Suprapubic skin (tissue), 3 donors: ENCODE measurements around the gene TOPORS.

Source experiments
- CTCF ChIP-seq, 2 donors: fragments of 200-600 bp in 1 of 2; fragments of 450-650 bp in 1 of 2; sonication (generic) in 1 of 2; IDR thresholded peaks; one replicate each; pipeline ENCODE4 v1.5.1; 2016 to 2019; ENCODE audit warnings: antibody characterized with exemption in 2 of 2, mild to moderate bottlenecking in 1 of 2, moderate library complexity in 1 of 2
- POLR2A ChIP-seq, 2 donors: fragments of 450-650 bp; IDR thresholded peaks; one replicate each; pipeline ENCODE4 v1.6.1; 2017; ENCODE audit warnings: antibody characterized with exemption in 2 of 2, mild to moderate bottlenecking in 2 of 2, moderate library complexity in 2 of 2

GRCh38 chr9:32526707-32527048 is 25.7 kb downstream of the TOPORS start:
- TF ChIP-seq CTCF (IDR thresholded peaks at IDR 0.05) (no peak), POLR2A (IDR thresholded peaks at IDR 0.05) (no peak)
